Stimulated activated CD8-positive, alpha-beta memory T cell treated with anti-CD3 and anti-CD28 coated beads, Interleukin-7, amount 100 ng/mL, for 24 hours (primary cell): ENCODE results near the gene COL20A1.
"Not testable (repeated sequence)": the region's sequence is repeated elsewhere in the genome, so short reads cannot be mapped to it uniquely, and the experiment has no call there.

Experiments
- DNase-seq: peaks from one replicate; pipeline ENCODE4 v3.0.0-alpha.2; 2020; ENCODE audit warnings: low read depth

The COL20A1 gene

DNA sequence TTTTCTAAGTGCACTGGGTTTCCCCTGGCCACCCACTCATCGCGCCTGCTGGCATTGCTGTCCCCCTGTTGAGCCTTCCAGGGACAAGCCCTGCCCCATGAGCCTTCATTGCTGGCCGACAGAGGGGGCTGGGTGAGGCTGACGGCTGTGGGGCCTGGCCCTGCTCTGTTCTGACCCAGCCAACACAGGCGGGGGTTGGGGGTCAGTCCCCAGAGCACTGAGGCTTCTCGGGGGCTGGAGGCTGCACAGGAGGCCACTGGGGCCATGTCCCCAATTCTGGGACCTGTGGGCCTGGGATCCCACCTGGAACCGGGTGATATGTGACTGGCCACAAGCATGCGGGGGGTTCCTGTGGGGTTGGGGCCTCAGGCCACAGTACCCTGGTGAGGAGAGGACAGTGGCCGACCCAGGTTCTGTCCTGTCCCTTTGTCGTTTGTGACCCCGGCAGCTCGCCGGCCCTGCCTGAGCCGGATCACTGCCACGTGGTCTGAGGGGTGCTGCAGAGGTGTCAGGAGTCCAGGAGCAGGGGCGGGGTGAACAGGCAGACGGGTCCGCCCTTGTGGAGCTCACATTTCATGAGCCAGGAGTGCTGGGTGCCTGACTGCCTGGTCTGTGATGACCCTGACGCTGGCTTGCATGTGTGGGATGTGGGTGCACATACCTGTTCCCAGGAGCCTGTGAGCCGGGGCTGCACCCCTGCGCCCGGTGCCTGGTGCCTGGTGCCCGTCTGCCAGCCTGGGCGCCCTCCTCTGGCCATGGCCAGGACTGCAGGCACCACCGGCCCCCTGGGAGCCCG lies 2.1 kb upstream of the COL20A1 start:
- peak; percentile 56 for DNase-seq

DNA sequence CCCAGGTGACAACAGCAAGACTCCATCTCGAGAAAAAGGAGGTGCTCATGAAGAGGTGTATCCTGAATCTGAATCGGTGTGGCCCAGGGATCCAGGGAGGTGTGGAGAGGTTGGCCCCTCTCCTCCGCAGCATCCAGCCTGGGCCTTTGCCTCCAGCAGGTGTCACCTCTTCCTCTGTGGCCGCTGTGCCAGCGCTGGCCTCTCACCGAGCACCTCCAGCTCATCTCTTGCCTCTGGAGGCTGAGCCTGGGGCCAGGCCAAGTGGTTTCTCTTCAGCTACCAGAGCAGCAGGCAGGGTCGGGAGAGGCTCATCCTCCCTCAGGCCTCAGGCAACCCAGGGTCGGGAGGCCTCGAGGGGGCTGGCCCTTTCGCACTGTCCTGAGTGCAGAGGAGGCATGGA lies 1.2 kb upstream of the COL20A1 start:
- DNase-seq: no peak

DNA sequence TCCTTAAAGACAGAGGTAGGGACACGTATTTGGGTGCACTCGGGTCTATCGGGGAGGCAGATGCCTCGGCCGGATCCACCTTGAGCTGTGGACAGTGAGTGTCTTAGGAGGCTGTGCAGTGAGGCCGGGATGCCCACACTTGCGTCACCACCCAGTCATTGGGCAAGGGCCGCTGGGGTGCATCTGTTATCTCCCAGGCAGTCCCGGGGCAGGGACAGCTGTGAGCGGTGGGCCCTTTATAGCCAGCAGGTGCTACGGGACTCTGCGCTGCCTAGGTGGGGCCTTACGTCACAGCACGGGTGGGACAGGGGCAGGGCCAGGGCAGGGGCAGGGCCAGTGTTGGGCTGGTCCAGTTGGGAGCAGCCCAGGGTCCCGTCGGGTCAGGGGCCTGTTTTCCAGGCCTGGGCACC lies 689 bp upstream of the COL20A1 start:
- no peak for DNase-seq

DNA sequence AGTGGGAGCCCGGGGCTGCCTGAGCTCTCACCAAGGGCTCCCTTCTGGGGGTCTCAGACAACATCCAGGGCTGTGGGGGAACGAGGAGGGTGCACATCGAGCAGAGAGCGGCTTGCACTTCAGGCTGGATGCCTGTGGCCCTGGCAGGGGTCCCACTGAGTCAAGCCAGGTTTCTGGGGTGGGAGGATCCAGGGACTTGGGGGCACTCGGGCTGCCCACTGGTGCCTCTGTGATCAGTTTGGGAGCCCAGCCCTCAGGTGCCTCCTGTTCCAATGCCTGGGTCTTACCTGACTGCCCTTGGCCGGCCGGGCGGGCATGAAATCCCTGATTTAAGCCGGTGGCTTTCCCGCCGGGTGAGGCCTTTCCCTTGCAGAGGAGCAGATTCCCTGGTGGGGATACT lies 470 bp downstream of the COL20A1 start:
- DNase-seq: no peak

DNA sequence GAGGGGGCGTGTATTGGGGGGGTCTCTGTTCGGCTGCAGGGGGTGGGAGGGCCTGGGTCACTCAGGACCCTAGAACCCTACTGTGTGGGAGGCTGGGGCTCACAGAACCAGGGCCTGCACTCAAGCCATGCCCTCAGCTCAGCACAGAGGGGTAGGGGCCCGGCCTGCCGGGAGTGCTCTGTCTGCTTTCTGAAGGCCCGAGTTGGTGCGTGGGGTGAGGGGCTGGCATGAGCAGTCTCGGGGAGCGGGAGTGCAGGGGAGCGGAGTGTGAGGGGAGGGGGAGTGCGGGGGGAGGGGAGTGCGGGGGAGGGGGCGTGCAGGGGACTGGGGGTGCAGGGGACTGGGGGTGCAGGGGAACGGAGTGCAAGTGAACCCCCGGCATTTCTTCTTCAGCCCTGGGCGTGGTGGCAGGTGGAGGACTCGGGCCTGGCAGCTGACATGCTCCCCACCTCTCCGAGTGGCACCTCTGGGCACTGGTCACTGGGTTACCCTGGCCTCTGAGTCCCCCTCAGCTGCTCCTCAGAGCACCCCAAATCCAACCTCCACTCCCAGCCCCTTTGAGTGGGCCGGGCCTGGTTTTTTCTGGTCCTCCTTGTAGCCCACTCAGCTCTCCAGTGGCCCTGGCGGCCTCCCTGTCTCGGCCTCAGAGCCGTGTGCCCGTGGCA lies 1.0 kb downstream of the COL20A1 start:
- DNase-seq: no peak

DNA sequence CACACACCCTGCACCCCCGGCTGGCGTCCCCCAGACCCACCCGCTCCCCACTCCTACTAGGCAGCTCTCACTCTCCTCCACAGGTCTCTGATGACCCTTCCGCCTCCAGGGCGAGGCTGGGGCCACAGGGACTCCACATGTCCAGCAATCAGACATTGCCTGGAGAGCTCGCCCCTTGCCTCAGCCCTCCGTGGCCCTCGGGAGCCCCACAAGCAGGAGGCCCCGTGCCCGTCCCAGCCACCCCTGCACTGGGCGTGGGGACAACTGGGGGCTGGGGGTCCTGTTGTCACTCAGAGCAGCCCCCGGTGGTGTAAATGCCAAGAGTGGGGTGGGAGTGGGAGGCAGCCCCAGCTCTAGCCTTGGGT lies 1.5 kb downstream of the COL20A1 start:
- DNase-seq: no peak

DNA sequence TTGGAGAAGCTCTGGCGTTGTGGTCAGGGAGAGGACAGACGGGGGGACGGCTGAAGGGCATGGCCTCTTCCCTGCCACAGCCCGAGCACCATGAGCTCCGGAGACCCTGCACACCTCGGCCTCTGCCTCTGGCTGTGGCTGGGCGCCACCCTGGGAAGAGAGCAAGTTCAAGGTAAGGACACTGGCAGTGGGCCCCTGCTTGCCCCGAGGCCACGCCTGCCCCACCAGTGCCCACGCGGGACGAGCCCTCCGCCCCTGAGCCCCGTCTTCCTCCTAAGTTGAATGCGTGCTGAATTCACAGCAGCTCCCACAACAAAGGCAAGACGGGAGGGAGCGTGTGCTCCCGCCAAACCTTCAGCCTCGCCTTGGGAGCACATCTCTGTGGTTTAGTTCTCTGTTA lies 2.0 kb downstream of the COL20A1 start:
- DNase-seq: no peak

DNA sequence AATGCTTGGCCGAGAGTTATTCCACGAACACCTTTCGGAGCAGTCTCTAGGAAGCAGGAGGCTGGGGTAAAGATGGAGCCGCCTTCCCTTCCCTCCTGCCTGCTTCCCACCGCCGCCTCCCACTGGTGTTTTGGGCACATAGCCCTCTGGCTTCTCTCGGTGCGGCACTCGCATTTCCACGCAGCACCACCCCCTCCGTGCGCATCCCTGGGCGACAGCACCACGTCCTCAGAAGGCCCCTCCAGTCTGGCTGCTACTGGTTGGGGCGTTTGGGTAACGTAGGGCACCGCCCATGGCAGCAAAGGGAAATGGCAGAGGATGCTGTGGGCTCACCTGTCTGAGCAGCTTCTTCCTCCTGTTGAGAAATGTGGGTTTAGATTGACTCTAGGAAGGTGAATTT lies 2.4 kb downstream of the COL20A1 start:
- no peak for DNase-seq

DNA sequence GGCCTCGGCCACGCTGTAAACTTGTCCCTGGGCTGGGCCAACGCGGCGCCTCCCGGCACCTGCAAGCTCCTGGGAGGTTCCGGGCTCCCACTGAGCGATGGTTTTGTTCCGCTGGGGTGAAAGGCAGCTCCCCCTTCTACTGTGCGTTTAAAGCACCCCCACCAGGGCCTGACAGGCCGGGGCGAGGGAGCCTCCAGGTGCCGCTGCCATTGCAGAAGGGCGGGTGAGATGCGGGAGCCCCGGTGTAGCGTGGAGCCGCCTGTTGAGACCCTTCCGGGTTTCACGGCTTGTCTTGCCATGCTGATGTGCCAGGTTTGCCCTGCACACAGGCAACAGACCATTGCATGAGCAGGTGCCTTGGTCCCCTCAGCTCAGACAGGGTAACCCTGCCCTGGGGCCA lies 2.9 kb downstream of the COL20A1 start:
- no peak for DNase-seq

DNA sequence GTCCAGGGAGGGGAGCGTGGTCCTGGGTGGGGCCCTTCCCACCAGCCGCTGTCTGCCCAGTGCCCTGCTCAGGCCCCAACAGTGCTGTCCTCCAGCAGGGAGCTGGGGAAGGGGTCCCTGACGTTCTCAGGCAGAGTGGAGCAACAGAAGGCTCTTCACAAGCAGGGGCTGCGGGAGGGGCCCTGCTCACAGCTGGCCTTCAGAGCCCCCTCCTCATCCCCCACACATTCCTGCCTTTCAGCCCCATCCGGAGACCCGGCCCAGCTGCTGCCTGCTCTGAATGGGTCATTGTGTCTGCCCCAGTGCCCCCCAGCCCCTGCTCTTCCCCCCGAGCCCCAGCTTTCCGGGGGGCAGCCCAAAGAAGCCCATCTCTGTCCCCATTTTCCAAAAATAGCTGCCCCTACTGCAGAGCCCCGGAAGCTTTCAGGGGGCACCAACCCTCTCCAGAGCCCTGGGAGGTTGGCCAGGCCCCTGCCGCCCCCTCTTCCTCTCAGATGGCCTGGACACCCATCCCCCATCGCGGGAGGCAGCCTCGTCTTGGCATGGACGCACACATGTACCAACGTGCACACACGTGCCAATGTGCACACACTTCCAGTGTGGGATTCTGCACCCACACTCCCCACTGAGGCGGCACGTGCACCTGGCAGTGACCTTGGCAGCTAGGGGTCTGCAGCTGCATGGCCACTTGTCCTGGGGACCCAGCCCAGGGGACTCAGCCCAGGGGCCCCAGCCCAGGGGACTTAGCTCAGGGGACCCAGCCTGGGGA lies 3.7 kb downstream of the COL20A1 start:
- DNase-seq: no peak

DNA sequence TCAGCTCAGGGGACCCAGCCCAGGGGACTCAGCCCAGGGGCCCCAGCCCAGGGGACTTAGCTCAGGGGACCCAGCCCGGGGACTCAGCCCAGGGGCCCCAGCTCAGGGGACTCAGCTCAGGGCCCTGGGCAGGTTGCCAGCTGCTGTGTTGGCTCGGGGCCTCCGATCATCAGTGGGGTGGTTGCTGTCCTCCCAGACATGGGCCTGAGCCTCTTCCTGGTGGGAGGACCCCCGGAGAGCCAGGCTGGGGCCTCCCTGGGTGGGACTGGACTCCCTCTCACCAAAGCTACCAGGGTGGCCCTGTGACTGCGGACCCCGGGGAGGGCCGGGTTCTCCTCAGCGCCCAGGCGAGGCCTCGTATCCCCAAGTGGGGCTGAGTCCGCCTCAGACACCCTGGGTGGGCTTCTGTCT lies 4.4 kb downstream of the COL20A1 start:
- DNase-seq: no peak

DNA sequence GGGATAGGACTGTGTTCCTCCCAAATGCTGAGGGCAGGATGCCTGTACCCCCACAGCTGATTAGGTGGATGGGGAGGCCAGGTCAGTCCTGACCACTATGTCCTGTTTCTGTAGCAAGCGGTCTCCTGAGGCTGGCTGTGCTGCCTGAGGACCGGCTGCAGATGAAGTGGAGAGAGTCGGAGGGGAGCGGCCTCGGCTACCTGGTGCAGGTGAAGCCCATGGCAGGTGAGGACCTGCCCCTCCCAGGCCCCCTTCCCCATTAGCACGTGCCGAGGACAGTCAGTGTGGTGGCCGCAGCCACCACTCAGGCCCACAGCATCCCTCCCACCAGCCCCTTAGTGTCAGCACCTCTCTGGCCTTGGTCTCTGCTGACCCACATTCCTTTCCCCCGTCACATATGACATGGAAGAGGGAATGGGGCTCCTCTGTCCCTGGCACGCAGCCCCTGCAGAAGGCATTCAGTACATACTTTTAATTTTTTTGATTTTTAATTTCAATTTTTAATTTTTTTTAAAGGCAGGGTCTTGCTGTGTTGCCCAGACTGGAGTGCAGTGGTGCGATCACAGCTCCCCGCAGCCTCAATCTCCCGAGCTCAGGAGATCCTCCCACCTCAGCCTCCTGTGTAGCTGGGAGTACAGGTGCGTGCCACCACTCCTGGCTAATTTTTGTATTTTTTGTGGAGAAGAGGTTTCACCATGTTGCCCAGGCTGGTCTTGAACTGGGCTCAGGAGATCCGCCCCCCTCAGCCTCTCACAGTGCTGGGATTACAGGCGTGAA lies 5.0 kb downstream of the COL20A1 start:
- DNase-seq: no peak

DNA sequence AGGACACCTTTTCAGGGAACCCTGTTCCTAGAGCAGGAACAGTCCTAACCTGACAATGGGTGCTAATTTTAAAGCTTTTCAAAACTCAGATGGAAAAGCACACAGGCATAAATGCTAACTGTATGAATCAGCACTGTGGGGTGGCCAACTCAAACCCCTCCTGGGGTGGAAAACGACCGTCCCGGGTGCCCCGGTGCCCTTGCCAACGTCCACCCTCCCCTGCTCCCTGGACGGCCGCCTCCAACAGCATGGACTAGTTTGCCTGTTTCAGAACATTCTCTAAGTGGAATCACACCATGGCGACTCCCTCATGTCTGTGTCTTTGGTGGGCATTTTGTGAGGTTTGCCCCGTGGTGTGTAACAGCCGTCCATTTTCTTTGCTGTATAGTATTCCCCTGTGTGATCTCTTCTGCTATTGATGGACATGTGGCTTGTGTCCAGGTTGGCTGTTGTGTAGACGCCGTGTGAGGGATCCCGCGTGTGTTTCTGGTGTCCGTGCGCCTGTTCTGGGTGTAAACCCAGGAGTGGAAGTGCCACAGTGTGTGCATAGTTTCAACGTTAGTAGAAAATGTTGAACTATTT lies 5.8 kb downstream of the COL20A1 start:
- no peak for DNase-seq

DNA sequence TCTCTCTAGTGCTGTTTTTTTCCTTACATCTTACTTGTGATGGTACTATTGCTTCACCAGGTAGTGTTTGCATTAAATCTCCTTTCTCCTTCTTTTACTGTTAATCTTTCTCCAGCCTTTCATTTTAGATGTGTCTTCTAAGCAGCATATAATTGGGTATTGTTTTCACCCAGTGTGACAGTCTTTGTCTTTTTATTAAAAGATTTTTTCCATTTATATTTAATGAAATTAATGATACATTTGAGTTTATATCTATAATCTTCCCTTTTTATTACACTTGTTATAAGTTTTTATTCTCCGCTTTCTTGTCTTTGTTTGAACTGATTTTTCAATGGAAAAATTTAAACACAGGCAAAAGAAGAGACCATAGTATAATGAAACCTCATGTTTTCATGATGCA lies 8.7 kb downstream of the COL20A1 start:
- no peak for DNase-seq

DNA sequence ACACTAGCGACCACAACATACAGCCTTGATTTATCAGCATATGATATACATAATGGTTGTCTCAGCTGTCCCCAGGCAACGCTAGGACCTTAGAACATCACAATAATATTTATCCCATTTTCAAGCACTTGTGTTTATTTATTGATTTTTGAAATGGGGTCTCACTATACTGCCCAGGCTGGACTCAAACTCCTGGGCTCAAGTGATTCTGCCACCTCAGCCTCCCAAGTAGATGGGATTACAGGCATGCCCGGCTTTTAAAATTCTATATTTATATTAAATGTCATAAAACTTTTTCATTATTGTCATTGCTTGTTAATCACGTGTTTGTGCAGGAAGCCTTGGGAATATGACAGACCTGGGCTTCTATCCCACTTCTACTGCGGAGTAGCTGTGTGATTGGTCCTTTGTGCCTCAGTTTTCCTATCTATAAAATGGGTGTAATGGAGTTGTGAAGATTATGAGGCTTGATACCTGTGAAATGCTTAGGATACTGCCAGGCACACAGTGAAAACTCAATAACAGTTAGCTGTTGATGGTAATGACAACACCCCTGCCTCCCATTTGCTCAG lies 10.2 kb downstream of the COL20A1 start:
- no peak for DNase-seq

DNA sequence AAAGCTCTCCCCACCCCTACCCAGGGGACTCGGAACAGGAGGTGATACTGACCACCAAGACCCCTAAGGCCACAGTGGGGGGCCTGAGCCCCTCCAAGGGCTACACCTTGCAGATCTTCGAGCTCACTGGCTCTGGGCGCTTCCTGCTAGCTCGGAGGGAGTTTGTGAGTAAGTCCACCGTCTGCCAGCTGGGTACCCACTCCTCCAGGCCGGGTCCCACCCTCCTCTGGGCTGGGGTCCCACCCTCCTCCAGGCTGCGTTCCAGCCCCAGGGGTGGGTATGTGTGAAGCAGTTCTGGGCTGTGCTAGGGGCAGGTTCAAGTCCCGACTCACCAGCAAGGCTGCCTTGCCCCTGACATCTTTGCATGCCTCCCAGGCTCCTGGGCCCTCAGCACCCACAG lies 12.4 kb downstream of the COL20A1 start:
- no peak for DNase-seq

DNA sequence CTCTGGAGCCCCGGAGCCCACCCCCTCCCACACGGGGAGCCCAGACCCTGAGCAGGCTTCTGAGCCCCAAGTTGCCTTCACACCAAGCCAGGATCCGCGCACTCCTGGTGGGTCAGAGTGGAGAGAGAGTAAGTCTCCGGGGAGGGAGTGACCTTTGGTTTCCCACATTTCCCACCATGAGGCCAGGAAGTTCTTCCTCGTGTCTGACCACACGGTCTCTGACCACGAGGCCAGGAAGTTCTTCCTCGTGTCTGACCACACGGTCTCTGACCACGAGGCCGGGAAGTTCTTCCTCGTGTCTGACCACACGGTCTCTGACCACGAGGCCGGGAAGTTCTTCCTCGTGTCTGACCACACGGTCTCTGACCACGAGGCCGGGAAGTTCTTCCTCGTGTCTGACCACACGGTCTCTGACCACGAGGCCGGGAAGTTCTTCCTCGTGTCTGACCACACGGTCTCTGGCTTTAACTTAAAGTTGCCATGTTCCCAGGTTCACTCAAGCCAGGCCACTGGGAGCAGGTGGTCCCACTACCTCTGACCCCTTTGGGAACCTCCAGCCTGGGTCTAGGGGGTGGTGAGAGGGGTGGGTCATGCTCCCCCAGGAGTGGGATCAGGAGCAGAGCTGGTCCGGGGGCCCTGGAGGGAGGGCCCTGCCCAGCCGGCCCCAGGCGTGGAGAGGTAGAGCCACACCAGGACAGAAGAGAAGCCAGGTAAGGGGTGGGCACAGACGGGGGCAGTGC lies 13.1 kb downstream of the COL20A1 start:
- not testable (repeated sequence) for DNase-seq

DNA sequence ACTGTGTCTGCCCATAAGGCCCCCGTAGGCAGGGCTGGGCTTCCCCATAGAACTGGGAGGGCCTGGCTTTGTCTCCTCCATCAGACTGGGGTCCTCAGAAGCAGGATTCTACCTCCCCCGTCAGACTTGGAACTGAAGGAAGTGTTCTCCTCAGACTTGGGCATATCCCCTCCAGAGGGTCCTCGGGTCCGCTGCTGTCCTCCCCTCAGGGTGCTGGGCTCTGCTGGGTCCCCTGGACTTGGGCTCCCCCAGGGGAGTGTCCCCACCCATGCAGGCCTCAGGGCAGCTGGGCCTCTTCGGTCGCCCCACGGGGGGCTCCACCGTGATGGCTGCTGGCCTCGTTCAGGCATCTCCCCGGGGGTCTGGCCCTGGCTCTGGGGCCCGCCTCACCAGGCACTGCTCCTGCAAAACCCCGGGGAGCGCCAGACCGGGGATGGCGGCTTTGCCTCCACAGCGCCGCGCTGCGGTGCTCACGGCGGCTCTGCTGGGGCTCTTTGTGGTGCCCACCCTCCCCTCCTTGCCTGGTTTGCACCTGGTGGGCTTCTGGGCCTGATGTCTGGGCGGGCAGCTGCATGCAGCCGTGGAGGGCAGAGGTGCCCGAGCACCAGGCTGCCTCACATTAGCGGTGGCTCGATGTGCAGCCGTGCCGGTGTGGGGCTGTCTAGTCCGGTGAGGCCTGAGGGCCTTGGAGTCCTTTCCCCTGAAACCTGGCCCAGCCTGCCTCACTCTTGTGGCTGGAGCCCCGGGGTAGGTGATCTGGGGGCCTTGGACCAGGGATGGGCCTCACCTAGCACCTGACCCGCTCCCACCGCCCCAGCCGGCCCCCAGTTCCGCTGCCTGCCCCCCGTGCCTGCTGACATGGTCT lies 13.9 kb downstream of the COL20A1 start:
- no peak for DNase-seq

DNA sequence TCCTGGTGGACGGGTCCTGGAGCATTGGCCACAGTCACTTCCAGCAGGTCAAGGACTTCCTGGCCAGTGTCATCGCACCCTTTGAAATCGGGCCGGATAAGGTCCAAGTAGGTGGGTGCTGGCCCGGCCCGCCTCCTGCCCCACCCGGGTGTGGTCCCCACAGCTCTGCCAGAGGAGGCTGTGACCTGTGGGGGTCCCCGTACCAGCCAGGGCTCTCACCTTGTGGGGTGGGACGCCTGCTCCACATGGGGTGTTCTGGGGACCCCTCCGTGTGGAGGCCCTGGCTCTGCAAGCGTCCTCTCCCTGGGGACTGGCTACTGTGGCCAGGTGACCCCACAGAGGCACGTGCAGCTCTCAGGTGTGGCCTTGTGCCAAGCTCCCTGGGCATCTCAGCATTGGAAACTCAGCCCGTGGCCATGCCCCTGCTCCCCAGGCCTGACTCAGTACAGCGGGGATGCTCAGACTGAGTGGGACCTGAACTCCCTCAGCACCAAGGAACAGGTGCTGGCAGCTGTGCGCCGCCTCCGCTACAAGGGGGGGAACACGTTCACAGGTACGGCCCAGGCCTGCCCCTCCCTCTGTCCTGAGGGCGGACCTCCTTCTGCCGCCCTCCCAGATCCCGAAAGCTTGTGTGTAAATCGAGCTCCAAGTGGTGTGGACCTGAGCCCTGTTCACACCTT lies 14.7 kb downstream of the COL20A1 start:
- no peak for DNase-seq
